Measurements from ENCODE around the gene ASPM. TPM values are rescaled to one million over a fixed set of nuclear protein-coding genes. Genes with fewer than 3 reads are reported as not detected.
A peak's percentile ranks its signal among the peaks of the same experiment; 100 is the strongest.

ASPM gene
- polyA plus RNA-seq, 3 donors, result 0.01 to 0.08 (median 0.05) TPM

- Histone ChIP-seq H3K27me3 (ENCODE audit: control insufficient read depth in 2 of 2, insufficient read depth in 2 of 2, low read length in 2 of 2) (no peaks in the 10 kb centered on the region), H2AFZ (ENCODE audit: insufficient read depth, low read depth, low read length, poor library complexity, severe bottlenecking) (no peak overlapping the region), H4K20me1 (ENCODE audit: insufficient read depth, low read length) (no peaks in the 10 kb centered on the region), H3K9me3 (replicated peaks in 1 of 2; ENCODE audit: control insufficient read depth in 1 of 2, insufficient read depth in 1 of 2, low read length in 2 of 2) (no peaks in the 10 kb centered on the region), H3K36me3 (replicated peaks in 1 of 2; ENCODE audit: control insufficient read depth in 1 of 2, insufficient read depth in 2 of 2, low read length in 2 of 2) (no peaks in the 10 kb centered on the region), H3K79me2 (ENCODE audit: insufficient read depth, low read length) (no peaks in the 10 kb centered on the region), H3K4me1 (ENCODE audit: control insufficient read depth in 1 of 2, insufficient read depth in 2 of 2, low read length in 2 of 2) (no peaks in the 10 kb centered on the region), H3K27ac (ENCODE audit: low read depth in 1 of 2, low read length in 2 of 2) (no peak overlapping the region), H3K4me2 (replicated peaks; ENCODE audit: extremely low read depth, low read length, poor library complexity, severe bottlenecking) (no peak overlapping the region), H3K9ac (ENCODE audit: insufficient read depth, low read length, poor library complexity, severe bottlenecking) (no peak overlapping the region), H3K4me3 (replicated peaks in 1 of 3; ENCODE audit: low read depth in 2 of 3, low read length in 3 of 3) (no peak overlapping the region)
- Mint-ChIP-seq H3K4me3 (no peak overlapping the region), H3K27me3 (ENCODE audit: low read depth in 3 of 3) (peaks cover 0 to 2% (median 2%) of the 10 kb centered on the region in 3 donors), H3K36me3 (no peaks in the 10 kb centered on the region), H3K4me1 (no peaks in the 10 kb centered on the region), H3K27ac (no peak overlapping the region), H3K9me3 (peaks cover 0 to 9% (median 3%) of the 10 kb centered on the region in 7 donors)
- no peak for TF ChIP-seq CTCF (IDR thresholded peaks at IDR 0.05)
- DNase-seq, result no peak
- intact Hi-C loops (cut with micrococcal nuclease), result no loop called here
Measured at GRCh38 chr1:197049100-197049499, 97.4 kb downstream of the ASPM start.

- Histone ChIP-seq H3K4me2 (replicated peaks; ENCODE audit: extremely low read depth, low read length, poor library complexity, severe bottlenecking) (no peak overlapping the region), H3K9me3 (replicated peaks in 1 of 2; ENCODE audit: control insufficient read depth in 1 of 2, insufficient read depth in 1 of 2, low read length in 2 of 2) (no peaks in the 10 kb centered on the region), H3K79me2 (ENCODE audit: insufficient read depth, low read length) (no peaks in the 10 kb centered on the region), H3K27me3 (ENCODE audit: control insufficient read depth in 2 of 2, insufficient read depth in 2 of 2, low read length in 2 of 2) (no peaks in the 10 kb centered on the region), H3K9ac (ENCODE audit: insufficient read depth, low read length, poor library complexity, severe bottlenecking) (no peak overlapping the region), H2AFZ (ENCODE audit: insufficient read depth, low read depth, low read length, poor library complexity, severe bottlenecking) (no peak overlapping the region), H3K27ac (ENCODE audit: low read depth in 1 of 2, low read length in 2 of 2) (no peak overlapping the region), H4K20me1 (ENCODE audit: insufficient read depth, low read length) (no peaks in the 10 kb centered on the region), H3K4me3 (replicated peaks in 1 of 3; ENCODE audit: low read depth in 2 of 3, low read length in 3 of 3) (no peak overlapping the region), H3K4me1 (ENCODE audit: control insufficient read depth in 1 of 2, insufficient read depth in 2 of 2, low read length in 2 of 2) (no peaks in the 10 kb centered on the region), H3K36me3 (replicated peaks in 1 of 2; ENCODE audit: control insufficient read depth in 1 of 2, insufficient read depth in 2 of 2, low read length in 2 of 2) (no peaks in the 10 kb centered on the region)
- no peak for DNase-seq
- peak overlapping the region in 1 of 7 donors; percentile 25 for H3K27ac Mint-ChIP-seq
- no peaks in the 10 kb centered on the region for H3K4me1 Mint-ChIP-seq
- WGBS (ENCODE audit: insufficient coverage), result 44% methylated on average over 1 of the region's 4 CpGs
- peaks cover 0 to 2% (median 2%) of the 10 kb centered on the region in 3 donors for H3K27me3 Mint-ChIP-seq (ENCODE audit: low read depth in 3 of 3)
- H3K36me3 Mint-ChIP-seq, result no peaks in the 10 kb centered on the region
- TF ChIP-seq CTCF (IDR thresholded peaks at IDR 0.05), result no peak
- intact Hi-C loops (cut with micrococcal nuclease), result no loop called here
- H3K9me3 Mint-ChIP-seq, result peaks cover 0 to 9% (median 2%) of the 10 kb centered on the region in 7 donors
- no peak overlapping the region for H3K4me3 Mint-ChIP-seq
Measured at GRCh38 chr1:197042676-197043341, 103.7 kb downstream of the ASPM start.
